Vagina (tissue), 2 donors: ENCODE results near the gene RUNX3.

Experiments
- CTCF ChIP-seq, 3 experiments: fragments of 450-650 bp in 2 of 3; fragments of 200-600 bp in 1 of 3; sonication (generic) in 1 of 3; IDR thresholded peaks; one replicate each; pipeline ENCODE4 v1.5.1; 2017 to 2019; ENCODE audit warnings: antibody characterized with exemption in 3 of 3, mild to moderate bottlenecking in 2 of 3, moderate library complexity in 2 of 3
- POLR2A ChIP-seq, 2 donors: fragments of 450-650 bp; IDR thresholded peaks; one replicate each; pipeline ENCODE4 v1.6.1; 2017; ENCODE audit warnings: antibody characterized with exemption in 2 of 2, mild to moderate bottlenecking in 2 of 2, moderate library complexity in 2 of 2
- POLR2AphosphoS5 ChIP-seq, 2 donors: sonication (generic); formaldehyde crosslinking; IDR thresholded peaks; one replicate each; pipeline ENCODE4 v1.9.0; 2017; ENCODE audit warnings: antibody characterized with exemption in 2 of 2, mild to moderate bottlenecking in 2 of 2, low read depth in 1 of 2; ENCODE audit not compliant: insufficient read depth in 1 of 2

- no peak for TF ChIP-seq CTCF (IDR thresholded peaks at IDR 0.05)
- no peak for TF ChIP-seq POLR2A (IDR thresholded peaks at IDR 0.05)
- no peak for TF ChIP-seq POLR2AphosphoS5 (IDR thresholded peaks at IDR 0.05; ENCODE audit: insufficient read depth in 1 of 2, low read depth in 1 of 2)
Observed at GRCh38 chr1:24857507-24858133, 72.5 kb downstream of the RUNX3 start.
